DOHH2 (cell line): ENCODE data around the gene DNM1.

Experiments used
- H3F3A ChIP-seq: fragments of 200-600 bp; sonication (generic), shearing (Covaris generic); 2 replicates; pipeline ENCODE4 v1.6.0; 2016; ENCODE audit warnings: antibody characterized with exemption, mild to moderate bottlenecking; ENCODE audit not compliant: control insufficient read depth, insufficient read depth
- H3K27ac ChIP-seq: fragments of 200-600 bp; sonication (generic); 2 replicates; pipeline ENCODE4 v1.5.1; 2014; ENCODE audit warnings: low read depth, mild to moderate bottlenecking, low read length, moderate library complexity
- H3K27me3 ChIP-seq: fragments of 200-600 bp; sonication (generic); 2 replicates; pipeline ENCODE4 v1.6.1; 2014; ENCODE audit warnings: mild to moderate bottlenecking, low read length, mixed read lengths; ENCODE audit not compliant: control insufficient read depth
- H3K36me3 ChIP-seq: fragments of 200-600 bp; sonication (generic); 2 replicates; pipeline ENCODE4 v1.6.1; 2014; ENCODE audit warnings: mild to moderate bottlenecking, low read length, moderate library complexity, mixed read lengths; ENCODE audit not compliant: control insufficient read depth
- H3K4me1 ChIP-seq: fragments of 200-600 bp; sonication (generic); 2 replicates; pipeline ENCODE4 v1.6.1; 2014; ENCODE audit warnings: mild to moderate bottlenecking, low read length, mixed read lengths; ENCODE audit not compliant: control insufficient read depth
- H3K4me2 ChIP-seq: fragments of 200-600 bp; sonication (generic); 2 replicates; pipeline ENCODE4 v1.6.0; 2014; ENCODE audit warnings: mild to moderate bottlenecking, low read length, moderate library complexity
- H3K4me3 ChIP-seq: fragments of 200-600 bp; sonication (generic); 2 replicates; pipeline ENCODE4 v1.5.1; 2014; ENCODE audit warnings: mild to moderate bottlenecking, low read length, mixed read lengths
- H3K79me2 ChIP-seq: fragments of 200-600 bp; sonication (generic); 2 replicates; pipeline ENCODE4 v1.6.1; 2014; ENCODE audit warnings: mild to moderate bottlenecking, low read length, mixed read lengths; ENCODE audit not compliant: control insufficient read depth
- H3K9me2 ChIP-seq: fragments of 200-600 bp; sonication (generic); replicated peaks from 2 replicates; pipeline ENCODE4 v1.6.1; 2014; ENCODE audit warnings: mild to moderate bottlenecking, low read length, mixed read lengths; ENCODE audit not compliant: control insufficient read depth
- H3K9me3 ChIP-seq: fragments of 200-600 bp; sonication (generic); 2 replicates; pipeline ENCODE4 v1.6.1; 2014; ENCODE audit warnings: antibody characterized with exemption, low read length, mixed read lengths; ENCODE audit not compliant: control insufficient read depth, insufficient read depth
- H4K20me1 ChIP-seq: fragments of 200-600 bp; sonication (generic); 2 replicates; pipeline ENCODE4 v1.6.0; 2014; ENCODE audit warnings: low read depth, mild to moderate bottlenecking, antibody characterized with exemption, low read length, moderate library complexity; ENCODE audit not compliant: control insufficient read depth, insufficient read depth
- CTCF ChIP-seq: fragments of 200-600 bp; sonication (generic); IDR thresholded peaks from one replicate; pipeline ENCODE4 v1.5.1; 2014; ENCODE audit warnings: antibody characterized with exemption, mild to moderate bottlenecking, low read depth, low read length; ENCODE audit not compliant: poor library complexity, severe bottlenecking
- EZH2phosphoT487 ChIP-seq: fragments of 200-600 bp; sonication (generic); IDR thresholded peaks from 2 replicates; pipeline ENCODE4 v1.6.1; 2017; ENCODE audit warnings: borderline replicate concordance, mild to moderate bottlenecking, antibody characterized with exemption, low read length, moderate library complexity, mixed read lengths

DNM1 gene

GRCh38 chr9:128206916-128207910 lies 4.0 kb downstream of the DNM1 start:
- no peaks in the 10 kb centered on the region for H3K9me2 ChIP-seq
- H3K36me3 ChIP-seq = no peaks in the 10 kb centered on the region
- H3K4me2 ChIP-seq = no peak overlapping the region
- no peak overlapping the region for H3K4me3 ChIP-seq
- peaks cover 59% of the 10 kb centered on the region for H3K27me3 ChIP-seq
- H3K79me2 ChIP-seq = no peaks in the 10 kb centered on the region
- peaks cover 16% of the 10 kb centered on the region for H3K4me1 ChIP-seq
- TF ChIP-seq CTCF (no peak), EZH2phosphoT487 (no peak)
- H4K20me1 ChIP-seq = no peaks in the 10 kb centered on the region
- H3F3A ChIP-seq = no peaks in the 10 kb centered on the region
- H3K9me3 ChIP-seq = no peaks in the 10 kb centered on the region
- no peak overlapping the region for H3K27ac ChIP-seq

DNA sequence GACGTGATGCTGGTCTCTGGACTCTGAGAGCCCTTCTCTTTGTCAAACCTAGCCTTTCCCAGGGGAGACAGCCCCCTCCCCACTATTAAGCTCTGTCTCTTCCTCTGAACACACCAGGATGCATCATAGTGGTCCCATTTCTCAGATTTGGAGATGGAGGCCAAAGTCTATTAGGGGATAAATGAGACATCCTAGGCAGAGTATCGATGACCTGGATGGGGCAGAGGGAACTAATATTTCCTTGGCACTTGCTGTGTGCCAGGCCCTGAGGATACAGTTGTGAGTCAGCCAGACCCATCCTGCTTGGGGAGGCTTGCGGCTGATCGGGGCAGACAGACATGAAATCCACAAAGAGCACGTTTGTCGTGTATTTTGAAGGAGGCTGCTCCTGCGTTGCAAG lies 5.2 kb downstream of the DNM1 start:
- no peaks in the 10 kb centered on the region for H3K36me3 ChIP-seq
- peaks cover 10% of the 10 kb centered on the region for H3K4me1 ChIP-seq
- H3K4me3 ChIP-seq = no peak overlapping the region
- TF ChIP-seq CTCF (no peak), EZH2phosphoT487 (no peak)
- no peaks in the 10 kb centered on the region for H3F3A ChIP-seq
- H3K27ac ChIP-seq = no peak overlapping the region
- no peaks in the 10 kb centered on the region for H3K9me3 ChIP-seq
- no peaks in the 10 kb centered on the region for H3K9me2 ChIP-seq
- peaks cover 64% of the 10 kb centered on the region for H3K27me3 ChIP-seq
- H3K79me2 ChIP-seq = no peaks in the 10 kb centered on the region
- no peaks in the 10 kb centered on the region for H4K20me1 ChIP-seq
- no peak overlapping the region for H3K4me2 ChIP-seq

GRCh38 chr9:128208946-128209669 lies 5.9 kb downstream of the DNM1 start:
- H4K20me1 ChIP-seq = no peaks in the 10 kb centered on the region
- no peak overlapping the region for H3K27ac ChIP-seq
- peaks cover 6% of the 10 kb centered on the region for H3K4me1 ChIP-seq
- H3K9me3 ChIP-seq = no peaks in the 10 kb centered on the region
- no peaks in the 10 kb centered on the region for H3K79me2 ChIP-seq
- TF ChIP-seq CTCF = no peak
- no peak for TF ChIP-seq EZH2phosphoT487
- H3K36me3 ChIP-seq = no peaks in the 10 kb centered on the region
- no peaks in the 10 kb centered on the region for H3K9me2 ChIP-seq
- H3K4me3 ChIP-seq = no peak overlapping the region
- no peak overlapping the region for H3K4me2 ChIP-seq
- peaks cover 64% of the 10 kb centered on the region for H3K27me3 ChIP-seq
- H3F3A ChIP-seq = no peaks in the 10 kb centered on the region
